Keratinocyte (primary cell): ENCODE results near the gene CGRRF1. TPM values are rescaled to one million over a fixed set of nuclear protein-coding genes. Genes with fewer than 3 reads are reported as not detected.
A peak's percentile ranks its signal among the peaks of the same experiment; 100 is the strongest.

ENCODE experiments used
- DNase-seq: peaks from one replicate; pipeline ENCODE4 v3.0.0-alpha.2; 2011; ENCODE audit warnings: low read depth, missing footprints, low spot score
- FAIRE-seq: peaks from 2 replicates; lab custom pipeline; 2011; peaks lifted over from hg19 to GRCh38; lab: Jason Lieb, UNC
- H2AFZ ChIP-seq: 2 replicates; pipeline ENCODE4 v1.6.0; 2012; ENCODE audit warnings: low read length, control low read depth, inconsistent platforms; ENCODE audit not compliant: control insufficient read depth
- H3K27ac ChIP-seq: 2 replicates; pipeline ENCODE4 v1.5.1; 2011; ENCODE audit warnings: low read length; ENCODE audit not compliant: control insufficient read depth, insufficient read depth
- H3K27me3 ChIP-seq: 3 replicates; pipeline ENCODE4 v1.6.0; 2011; ENCODE audit warnings: low read length; ENCODE audit not compliant: control insufficient read depth, insufficient read depth; ENCODE audit errors: extremely low read depth
- H3K36me3 ChIP-seq, 2 experiments: 2 replicates in 1 of 2; 3 replicates in 1 of 2; pipeline ENCODE4 v1.5.1; 2011; ENCODE audit warnings: low read length in 2 of 2, mild to moderate bottlenecking in 1 of 2; ENCODE audit not compliant: control insufficient read depth in 2 of 2, insufficient read depth in 2 of 2; ENCODE audit errors: extremely low read depth in 1 of 2
- H3K4me1 ChIP-seq: 3 replicates; pipeline ENCODE4 v1.5.1; 2011; ENCODE audit warnings: low read length; ENCODE audit not compliant: control insufficient read depth, insufficient read depth; ENCODE audit errors: extremely low read depth
- H3K4me2 ChIP-seq: 3 replicates; pipeline ENCODE4 v1.6.0; 2011; ENCODE audit warnings: low read depth, low read length; ENCODE audit not compliant: control insufficient read depth, insufficient read depth; ENCODE audit errors: extremely low read depth
- H3K4me3 ChIP-seq, 3 experiments: fragments of 200-600 bp in 1 of 3; sonication (generic) in 1 of 3; 2 replicates in 2 of 3; 3 replicates in 1 of 3; pipeline ENCODE4 v1.5.1; 2011 to 2016; ENCODE audit warnings: low read length in 3 of 3, mild to moderate bottlenecking in 3 of 3, control low read depth in 2 of 3, inconsistent platforms in 1 of 3, low read depth in 1 of 3, mixed read lengths in 1 of 3, mixed run types in 1 of 3, moderate library complexity in 1 of 3; ENCODE audit not compliant: control insufficient read depth in 2 of 3, insufficient read depth in 2 of 3; ENCODE audit errors: extremely low read depth in 1 of 3
- H3K79me2 ChIP-seq: 2 replicates; pipeline ENCODE4 v1.6.0; 2012; ENCODE audit warnings: low read length; ENCODE audit not compliant: control insufficient read depth, insufficient read depth
- H3K9ac ChIP-seq: 3 replicates; pipeline ENCODE4 v1.6.0; 2011; ENCODE audit warnings: low read length; ENCODE audit not compliant: control insufficient read depth, insufficient read depth; ENCODE audit errors: extremely low read depth
- H3K9me1 ChIP-seq: 3 replicates; pipeline ENCODE4 v1.6.0; 2011; ENCODE audit warnings: low read length; ENCODE audit not compliant: control insufficient read depth, insufficient read depth; ENCODE audit errors: extremely low read depth
- H3K9me3 ChIP-seq: 2 replicates; pipeline ENCODE4 v1.5.1; 2012; ENCODE audit warnings: low read depth, low read length; ENCODE audit not compliant: control insufficient read depth
- H4K20me1 ChIP-seq: 3 replicates; pipeline ENCODE4 v1.6.0; 2011; ENCODE audit warnings: low read length; ENCODE audit not compliant: control insufficient read depth, insufficient read depth; ENCODE audit errors: extremely low read depth
- CTCF ChIP-seq, 3 experiments: IDR thresholded peaks in 1 of 3; conservative IDR thresholded peaks in 1 of 3; optimal IDR thresholded peaks in 1 of 3; 2 replicates in 2 of 3; 3 replicates in 1 of 3; pipeline versions ENCODE3 to v1.5.1; 2011; ENCODE audit warnings: low read length in 3 of 3, mild to moderate bottlenecking in 3 of 3, moderate library complexity in 2 of 3, control low read depth in 1 of 3, inconsistent platforms in 1 of 3; ENCODE audit not compliant: insufficient read depth in 2 of 3; ENCODE audit errors: extremely low read depth in 1 of 3
- EZH2 ChIP-seq: IDR thresholded peaks from one replicate; pipeline ENCODE4 v1.6.1; 2012; ENCODE audit warnings: inconsistent platforms, mild to moderate bottlenecking, low read length, moderate library complexity
- dilution Hi-C: fragments of 300-500 bp; cut with MboI; formaldehyde crosslinking; loops from one replicate; pipeline ENCODE4 v1.7.0; 2020; ENCODE audit warnings: low sequenced_read_pairs; ENCODE audit not compliant: extremely low pct_ligation_motif_present
- polyA plus RNA-seq, 5 experiments: library from polyadenylated mRNA; depleted of rRNA in 3 of 5; stranded (reverse) in 3 of 5; stranded (forward) in 1 of 5; unstranded in 1 of 5; fragments of >200 nt; gene quantifications; 1 replicate in 1 of 5; 2 replicates in 3 of 5; 3 replicates in 1 of 5; pipeline versions ENCODE4 v1.2.1 to v1.2.3, GENCODE V29; 2011 to 2012; ENCODE audit warnings: missing spikeins in 2 of 5, low read depth in 1 of 5, low replicate concordance in 1 of 5

The CGRRF1 gene
- polyA plus RNA-seq, 1 donor (not counting 4 experiments of a cell fraction or from before 2014, with no cell fraction given), result 19.5 TPM

GRCh38 chr14:54487771-54488170, 21.9 kb upstream of the CGRRF1 start:
- dilution Hi-C loops, result no loop called here
- Histone ChIP-seq H3K36me3 (peaks cover 0 to 2% of the 10 kb centered on the region in 2 experiments), H3K27ac (peak overlapping the region; percentile 94), H3K4me1 (peaks cover 22% of the 10 kb centered on the region), H3K9me1 (no peaks in the 10 kb centered on the region), H3K4me2 (peak overlapping the region; percentile 95), H3K27me3 (no peaks in the 10 kb centered on the region), H3K79me2 (peaks cover 53% of the 10 kb centered on the region), H2AFZ (no peak overlapping the region), H3K4me3 (peak overlapping the region; percentile 65 to 97 (median 68)), H3K9me3 (no peaks in the 10 kb centered on the region), H3K9ac (peak overlapping the region; percentile 97), H4K20me1 (no peaks in the 10 kb centered on the region)
- DNase-seq, result no peak
- peak; percentile 67 for FAIRE-seq
- no peak for TF ChIP-seq EZH2
- no peak for TF ChIP-seq CTCF (optimal IDR thresholded peaks at IDR 0.05 in 1 of 3, IDR thresholded peaks at IDR 0.05 in 1 of 3, conservative IDR thresholded peaks at IDR 0.05 in 1 of 3; ENCODE audit: extremely low read depth in 1 of 3, insufficient read depth in 2 of 3, low read length in 3 of 3)

GRCh38 chr14:54488318-54488645, 21.4 kb upstream of the CGRRF1 start:
- dilution Hi-C loops, result no loop called here
- Histone ChIP-seq H3K79me2 (peaks cover 48% of the 10 kb centered on the region), H3K4me2 (peak overlapping the region; percentile 95), H3K9ac (peak overlapping the region; percentile 97), H3K36me3 (no peaks in the 10 kb centered on the region), H3K4me1 (peaks cover 22% of the 10 kb centered on the region), H4K20me1 (no peaks in the 10 kb centered on the region), H3K9me3 (no peaks in the 10 kb centered on the region), H3K27me3 (no peaks in the 10 kb centered on the region), H3K9me1 (no peaks in the 10 kb centered on the region), H3K27ac (peak overlapping the region; percentile 94), H3K4me3 (peak overlapping the region; percentile 65 to 97 (median 68)), H2AFZ (peak overlapping the region; percentile 17)
- TF ChIP-seq CTCF (optimal IDR thresholded peaks at IDR 0.05 in 1 of 3, IDR thresholded peaks at IDR 0.05 in 1 of 3, conservative IDR thresholded peaks at IDR 0.05 in 1 of 3; ENCODE audit: extremely low read depth in 1 of 3, insufficient read depth in 2 of 3, low read length in 3 of 3) (peak in 2 of 3 experiments; percentile 17 to 27), EZH2 (no peak)
- FAIRE-seq (no peak), DNase-seq (no peak)
